Fibroblast of skin of scalp (primary cell): ENCODE data around the gene RRP1.

Experiments
- DNase-seq: peaks from one replicate; pipeline ENCODE4 v3.0.0-alpha.2; 2013

Gene RRP1

GRCh38 chr21:43845386-43845785 is 56.0 kb downstream of the RRP1 start:
- DNase-seq, result no peak

- DNase-seq, result no peak
Observed at GRCh38 chr21:43846430-43846829, 57.1 kb downstream of the RRP1 start.

GRCh38 chr21:43847301-43847700 is 57.9 kb downstream of the RRP1 start:
- DNase-seq, result no peak

- no peak for DNase-seq
Observed at GRCh38 chr21:43848771-43849170, 59.4 kb downstream of the RRP1 start.

- no peak for DNase-seq
Observed at GRCh38 chr21:43849532-43850299, 60.3 kb downstream of the RRP1 start.

GRCh38 chr21:43850728-43851295 is 61.4 kb downstream of the RRP1 start:
- no peak for DNase-seq

GRCh38 chr21:43851593-43851992 is 62.2 kb downstream of the RRP1 start:
- no peak for DNase-seq

- DNase-seq, result no peak
Observed at GRCh38 chr21:43853851-43854772, 64.7 kb downstream of the RRP1 start.
